ENCODE results near the gene KCTD20.

DNA sequence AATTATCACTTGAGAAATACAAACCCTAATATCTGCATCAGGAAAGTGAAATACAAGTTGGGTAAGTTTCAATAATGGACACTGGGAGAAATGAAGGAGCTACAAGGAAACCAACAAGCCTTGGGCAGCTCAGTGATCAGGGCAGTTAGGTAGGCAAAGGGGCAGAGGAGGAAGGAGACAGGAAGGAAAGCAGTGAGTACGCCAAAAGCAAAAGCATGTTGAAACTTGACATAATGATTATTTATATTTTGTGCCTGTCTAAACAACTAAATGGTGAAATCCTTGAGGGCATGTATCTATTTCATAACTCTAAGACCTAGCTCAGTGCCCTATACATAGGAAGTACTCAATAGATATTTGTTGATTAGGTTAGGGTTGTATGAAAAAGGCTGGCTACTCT, 23.5 kb upstream of the KCTD20 start:
- TF ChIP-seq, protein P1, sequence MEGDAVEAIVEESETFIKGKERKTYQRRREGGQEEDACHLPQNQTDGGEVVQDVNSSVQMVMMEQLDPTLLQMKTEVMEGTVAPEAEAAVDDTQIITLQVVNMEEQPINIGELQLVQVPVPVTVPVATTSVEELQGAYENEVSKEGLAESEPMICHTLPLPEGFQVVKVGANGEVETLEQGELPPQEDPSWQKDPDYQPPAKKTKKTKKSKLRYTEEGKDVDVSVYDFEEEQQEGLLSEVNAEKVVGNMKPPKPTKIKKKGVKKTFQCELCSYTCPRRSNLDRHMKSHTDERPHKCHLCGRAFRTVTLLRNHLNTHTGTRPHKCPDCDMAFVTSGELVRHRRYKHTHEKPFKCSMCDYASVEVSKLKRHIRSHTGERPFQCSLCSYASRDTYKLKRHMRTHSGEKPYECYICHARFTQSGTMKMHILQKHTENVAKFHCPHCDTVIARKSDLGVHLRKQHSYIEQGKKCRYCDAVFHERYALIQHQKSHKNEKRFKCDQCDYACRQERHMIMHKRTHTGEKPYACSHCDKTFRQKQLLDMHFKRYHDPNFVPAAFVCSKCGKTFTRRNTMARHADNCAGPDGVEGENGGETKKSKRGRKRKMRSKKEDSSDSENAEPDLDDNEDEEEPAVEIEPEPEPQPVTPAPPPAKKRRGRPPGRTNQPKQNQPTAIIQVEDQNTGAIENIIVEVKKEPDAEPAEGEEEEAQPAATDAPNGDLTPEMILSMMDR (conservative IDR thresholded peaks at IDR 0.05; ENCODE audit: low read depth in 2 of 2), result no peak
- TF ChIP-seq POLR2AphosphoS5 (IDR thresholded peaks at IDR 0.05; ENCODE audit: low read depth) (no peak), EZH2phosphoT487 (IDR thresholded peaks at IDR 0.05; ENCODE audit: unreplicated experiment) (no peak), JUNB (IDR thresholded peaks at IDR 0.05; ENCODE audit: unreplicated experiment) (no peak)
- TF ChIP-seq, protein P2, sequence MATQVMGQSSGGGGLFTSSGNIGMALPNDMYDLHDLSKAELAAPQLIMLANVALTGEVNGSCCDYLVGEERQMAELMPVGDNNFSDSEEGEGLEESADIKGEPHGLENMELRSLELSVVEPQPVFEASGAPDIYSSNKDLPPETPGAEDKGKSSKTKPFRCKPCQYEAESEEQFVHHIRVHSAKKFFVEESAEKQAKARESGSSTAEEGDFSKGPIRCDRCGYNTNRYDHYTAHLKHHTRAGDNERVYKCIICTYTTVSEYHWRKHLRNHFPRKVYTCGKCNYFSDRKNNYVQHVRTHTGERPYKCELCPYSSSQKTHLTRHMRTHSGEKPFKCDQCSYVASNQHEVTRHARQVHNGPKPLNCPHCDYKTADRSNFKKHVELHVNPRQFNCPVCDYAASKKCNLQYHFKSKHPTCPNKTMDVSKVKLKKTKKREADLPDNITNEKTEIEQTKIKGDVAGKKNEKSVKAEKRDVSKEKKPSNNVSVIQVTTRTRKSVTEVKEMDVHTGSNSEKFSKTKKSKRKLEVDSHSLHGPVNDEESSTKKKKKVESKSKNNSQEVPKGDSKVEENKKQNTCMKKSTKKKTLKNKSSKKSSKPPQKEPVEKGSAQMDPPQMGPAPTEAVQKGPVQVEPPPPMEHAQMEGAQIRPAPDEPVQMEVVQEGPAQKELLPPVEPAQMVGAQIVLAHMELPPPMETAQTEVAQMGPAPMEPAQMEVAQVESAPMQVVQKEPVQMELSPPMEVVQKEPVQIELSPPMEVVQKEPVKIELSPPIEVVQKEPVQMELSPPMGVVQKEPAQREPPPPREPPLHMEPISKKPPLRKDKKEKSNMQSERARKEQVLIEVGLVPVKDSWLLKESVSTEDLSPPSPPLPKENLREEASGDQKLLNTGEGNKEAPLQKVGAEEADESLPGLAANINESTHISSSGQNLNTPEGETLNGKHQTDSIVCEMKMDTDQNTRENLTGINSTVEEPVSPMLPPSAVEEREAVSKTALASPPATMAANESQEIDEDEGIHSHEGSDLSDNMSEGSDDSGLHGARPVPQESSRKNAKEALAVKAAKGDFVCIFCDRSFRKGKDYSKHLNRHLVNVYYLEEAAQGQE (IDR thresholded peaks at IDR 0.05; ENCODE audit: unreplicated experiment), result no peak
